MG63 (cell line): ENCODE data around the gene FGF1. TPM values are rescaled to one million over a fixed set of nuclear protein-coding genes. Genes with fewer than 3 reads are reported as not detected.

ENCODE experiments used
- DNase-seq: peaks from one replicate; pipeline ENCODE4 v3.0.0-alpha.2; 2020
- H3K27me3 ChIP-seq: fragments of 250-450 bp; sonication (Bioruptor Pico); 2 replicates; pipeline ENCODE4 v1.5.1; 2020; ENCODE audit warnings: mild to moderate bottlenecking, moderate library complexity
- H3K36me3 ChIP-seq: fragments of 250-450 bp; sonication (Bioruptor Pico); 2 replicates; pipeline ENCODE4 v1.5.1; 2020; ENCODE audit warnings: mild to moderate bottlenecking, moderate library complexity
- H3K4me3 ChIP-seq: fragments of 250-450 bp; sonication (Bioruptor Pico); 2 replicates; pipeline ENCODE4 v1.5.1; 2020; ENCODE audit warnings: mild to moderate bottlenecking, moderate library complexity
- H3K9me3 ChIP-seq: fragments of 250-450 bp; sonication (Bioruptor Pico); 2 replicates; pipeline ENCODE4 v1.5.1; 2020; ENCODE audit warnings: mild to moderate bottlenecking, moderate library complexity
- total RNA-seq: library from RNA; depleted of rRNA; stranded (reverse); fragments of >200 nt; shearing (Covaris generic); gene quantifications from 2 replicates; pipeline ENCODE4 v1.2.3, GENCODE V29; 2014; ENCODE audit warnings: low replicate concordance; rRNA removed

Gene FGF1
- total RNA-seq, 1 experiment from 2014 or later = 1.1 TPM

GRCh38 chr5:142552107-142552506 is 133.8 kb downstream of the FGF1 start:
- no peak for DNase-seq
- Histone ChIP-seq H3K9me3 (no peaks in the 10 kb centered on the region), H3K4me3 (no peak overlapping the region; the same call in 1 of the 2 replicates), H3K36me3 (no peaks in the 10 kb centered on the region), H3K27me3 (no peaks in the 10 kb centered on the region)

- no peaks in the 10 kb centered on the region for H3K9me3 ChIP-seq
- peak; percentile 72 for DNase-seq
- H3K36me3 ChIP-seq = no peaks in the 10 kb centered on the region
- H3K4me3 ChIP-seq = peak overlapping the region; percentile 16
- H3K27me3 ChIP-seq = no peaks in the 10 kb centered on the region
Measured at GRCh38 chr5:142551338-142552067, 134.4 kb downstream of the FGF1 start.

GRCh38 chr5:142550471-142550870 is 135.4 kb downstream of the FGF1 start:
- H3K27me3 ChIP-seq = no peaks in the 10 kb centered on the region
- DNase-seq = no peak
- H3K36me3 ChIP-seq = no peaks in the 10 kb centered on the region

GRCh38 chr5:142549834-142550233 is 136.1 kb downstream of the FGF1 start:
- DNase-seq = no peak
- H3K4me3 ChIP-seq = no peak overlapping the region
- H3K27me3 ChIP-seq = no peaks in the 10 kb centered on the region
- no peaks in the 10 kb centered on the region for H3K9me3 ChIP-seq
- no peaks in the 10 kb centered on the region for H3K36me3 ChIP-seq

More at GRCh38 chr5:142550471-142550870, 135.4 kb downstream of the FGF1 start:
- H3K4me3 ChIP-seq = no peak overlapping the region
- no peaks in the 10 kb centered on the region for H3K9me3 ChIP-seq

GRCh38 chr5:142548739-142549275 is 137.1 kb downstream of the FGF1 start:
- H3K4me3 ChIP-seq = no peak overlapping the region
- peak; percentile 76 for DNase-seq
- no peaks in the 10 kb centered on the region for H3K36me3 ChIP-seq
- H3K9me3 ChIP-seq = no peaks in the 10 kb centered on the region
- no peaks in the 10 kb centered on the region for H3K27me3 ChIP-seq

- no peaks in the 10 kb centered on the region for H3K9me3 ChIP-seq
- H3K27me3 ChIP-seq = no peaks in the 10 kb centered on the region
- no peak overlapping the region for H3K4me3 ChIP-seq
- no peaks in the 10 kb centered on the region for H3K36me3 ChIP-seq
- DNase-seq = no peak
Measured at GRCh38 chr5:142547445-142548380, 138.2 kb downstream of the FGF1 start.

- Histone ChIP-seq H3K36me3 (no peaks in the 10 kb centered on the region), H3K4me3 (no peak overlapping the region), H3K9me3 (no peaks in the 10 kb centered on the region), H3K27me3 (no peaks in the 10 kb centered on the region)
- no peak for DNase-seq
Measured at GRCh38 chr5:142545650-142546322, 140.1 kb downstream of the FGF1 start.

- no peak for DNase-seq
- H3K36me3 ChIP-seq = no peaks in the 10 kb centered on the region
- H3K4me3 ChIP-seq = no peak overlapping the region
- no peaks in the 10 kb centered on the region for H3K27me3 ChIP-seq
- no peaks in the 10 kb centered on the region for H3K9me3 ChIP-seq
Measured at GRCh38 chr5:142544946-142545649, 140.8 kb downstream of the FGF1 start.

- Histone ChIP-seq H3K9me3 (no peaks in the 10 kb centered on the region), H3K27me3 (no peaks in the 10 kb centered on the region), H3K4me3 (no peak overlapping the region), H3K36me3 (no peaks in the 10 kb centered on the region)
- DNase-seq = no peak
Measured at GRCh38 chr5:142544071-142544753, 141.7 kb downstream of the FGF1 start.

GRCh38 chr5:142542906-142543305 is 143.0 kb downstream of the FGF1 start:
- peak; percentile 11 for DNase-seq
- no peak overlapping the region for H3K4me3 ChIP-seq

More at GRCh38 chr5:142542906-142543305, 143.0 kb downstream of the FGF1 start:
- Histone ChIP-seq H3K9me3 (no peaks in the 10 kb centered on the region), H3K36me3 (no peaks in the 10 kb centered on the region), H3K27me3 (no peaks in the 10 kb centered on the region)

Other genes starting within 250 kb of the FGF1 start
- 1.3 and 9.5 TPM in 2 replicates for gene ARHGAP26, start 84.3 kb upstream of the FGF1 start, total RNA-seq